BLaER1 treated with 17β-estradiol and CSF1 and Interleukin-3, amounts not matched to agents 10 nM and 100 nM (cell line): ENCODE data around the gene TAOK2.
A peak's percentile ranks its signal among the peaks of the same experiment; 100 is the strongest.
"Not testable (repeated sequence)": the region's sequence is repeated elsewhere in the genome, so short reads cannot be mapped to it uniquely, and the experiment has no call there.

Experiments
- H3K27ac ChIP-seq, 11 experiments: shearing (Covaris generic); formaldehyde crosslinking; 2 replicates each; pipeline ENCODE4 v1.8.1; 2022
- H3K27me3 ChIP-seq, 11 experiments: shearing (Covaris generic); formaldehyde crosslinking; 2 replicates each; pipeline ENCODE4 v1.8.1; 2022
- H3K36me3 ChIP-seq, 11 experiments: shearing (Covaris generic); formaldehyde crosslinking; 2 replicates each; pipeline ENCODE4 v1.8.1; 2022
- H3K4me1 ChIP-seq, 10 experiments: shearing (Covaris generic); formaldehyde crosslinking; 2 replicates each; pipeline ENCODE4 v1.8.1; 2022
- H3K4me2 ChIP-seq, 11 experiments: shearing (Covaris generic); formaldehyde crosslinking; 2 replicates each; pipeline ENCODE4 v1.8.1; 2022
- H3K4me3 ChIP-seq, 10 experiments: shearing (Covaris generic); formaldehyde crosslinking; 2 replicates each; pipeline ENCODE4 v1.8.1; 2022
- H3K9ac ChIP-seq, 11 experiments: shearing (Covaris generic); formaldehyde crosslinking; 2 replicates each; pipeline ENCODE4 v1.8.1; 2022
- H3K9me3 ChIP-seq, 11 experiments: shearing (Covaris generic); formaldehyde crosslinking; replicated peaks in 1 of 11; 2 replicates each; pipeline ENCODE4 v1.8.1; 2022
- H4K20me1 ChIP-seq, 11 experiments: shearing (Covaris generic); formaldehyde crosslinking; 2 replicates each; pipeline ENCODE4 v1.8.1; 2022
- Cebpa-rat ChIP-seq, 11 experiments: shearing (Covaris generic); IDR thresholded peaks; 2 replicates each; pipeline ENCODE4 v1.8.1; 2022

Gene TAOK2

DNA sequence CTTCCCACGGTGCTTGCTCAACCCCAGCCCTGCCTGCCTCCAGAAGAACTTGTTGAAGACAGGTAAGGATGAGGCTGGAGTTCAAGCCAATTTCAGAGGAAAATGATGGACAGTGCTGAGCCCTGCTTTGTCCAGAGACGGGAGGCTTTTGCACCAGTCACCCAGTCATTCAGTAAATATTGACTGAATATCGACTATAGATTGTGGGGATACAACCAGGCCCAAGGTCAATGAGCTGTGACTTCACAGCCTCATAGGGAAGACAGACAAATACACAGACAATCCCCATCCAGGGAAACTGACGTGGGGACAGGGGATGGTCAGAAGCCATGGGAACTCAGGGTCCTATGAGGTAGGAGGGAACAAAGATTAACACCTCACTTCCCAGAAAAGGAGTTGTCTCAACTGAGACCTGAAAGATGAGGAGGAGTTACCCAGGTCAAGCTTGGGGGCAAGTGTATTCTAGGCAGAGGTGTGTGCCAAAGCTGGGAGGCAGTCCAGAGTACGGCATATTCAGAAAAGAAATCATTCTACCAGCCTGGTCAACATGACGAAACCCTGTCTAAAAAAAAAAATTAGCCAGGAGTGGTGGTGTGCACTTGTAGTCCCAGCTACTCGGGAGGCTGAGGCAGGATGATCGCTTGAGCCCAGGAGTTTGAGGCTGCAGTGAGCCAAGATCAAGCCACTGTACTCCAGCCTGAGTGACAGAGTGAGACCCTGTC, 43.0 kb downstream of the TAOK2 start:
- Histone ChIP-seq H3K4me2 (no peak overlapping the region), H3K36me3 (no peaks in the 10 kb centered on the region), H3K9ac (no peak overlapping the region), H4K20me1 (no peaks in the 10 kb centered on the region), H3K27me3 (peaks cover 0 to 11% (median 4%) of the 10 kb centered on the region in 11 experiments; a peak in 13 of 22 replicates), H3K4me3 (no peak overlapping the region), H3K27ac (no peak overlapping the region), H3K4me1 (peaks cover 8 to 21% (median 14%) of the 10 kb centered on the region in 10 experiments), H3K9me3 (no peaks in the 10 kb centered on the region)
- TF ChIP-seq Cebpa-rat (IDR thresholded peaks at IDR 0.05), result no peak

DNA sequence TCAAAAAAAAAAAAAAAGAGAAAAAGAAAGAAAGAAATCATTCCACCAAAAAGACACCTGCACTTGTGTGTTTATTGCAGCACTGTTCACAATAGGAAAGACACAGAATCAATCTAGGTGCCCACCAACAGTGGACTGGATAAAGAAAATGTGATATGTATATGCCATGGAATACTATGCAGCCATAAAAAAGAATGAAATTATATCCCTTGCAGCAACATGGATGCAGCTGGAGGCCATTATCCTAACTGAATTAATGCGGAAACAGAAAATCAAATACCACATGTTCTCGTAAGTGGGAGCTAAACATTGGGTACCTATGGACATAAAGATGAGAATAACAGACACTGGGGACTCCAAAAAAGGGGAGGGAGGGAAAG, 43.6 kb downstream of the TAOK2 start:
- TF ChIP-seq Cebpa-rat (IDR thresholded peaks at IDR 0.05), result no peak
- Histone ChIP-seq H3K9me3 (no peaks in the 10 kb centered on the region), H3K36me3 (no peaks in the 10 kb centered on the region), H3K27ac (no peak overlapping the region), H3K27me3 (peaks cover 0 to 5% (median under 1%) of the 10 kb centered on the region in 11 experiments; a peak in 9 of 22 replicates), H3K4me3 (no peak overlapping the region), H4K20me1 (no peaks in the 10 kb centered on the region), H3K4me1 (peaks cover 9 to 18% (median 10%) of the 10 kb centered on the region in 10 experiments; a peak in 17 of 20 replicates), H3K9ac (no peak overlapping the region), H3K4me2 (no peak overlapping the region)

DNA sequence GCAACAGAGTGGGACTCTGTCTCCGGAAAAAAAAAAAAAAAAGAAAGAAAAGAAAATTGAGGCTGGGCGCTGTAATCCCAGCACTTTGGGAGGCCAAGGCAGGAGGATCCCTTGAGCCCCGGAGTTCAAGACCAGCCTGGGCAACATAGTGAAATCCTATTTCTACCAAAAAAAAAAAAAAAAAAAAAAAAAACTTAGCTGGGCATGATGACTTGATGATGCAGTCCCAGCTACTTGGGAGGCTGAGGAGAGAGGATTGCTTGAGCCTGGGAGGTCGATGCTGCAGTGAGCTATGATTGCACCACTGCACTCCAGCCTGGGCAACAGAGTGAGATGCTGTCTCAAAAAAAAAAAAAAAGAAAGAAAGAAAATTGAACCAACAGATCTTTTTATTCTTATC, 44.3 kb downstream of the TAOK2 start:
- H3K27ac ChIP-seq, H3K4me2 ChIP-seq, H3K4me3 ChIP-seq, H3K36me3 ChIP-seq, H3K9me3 ChIP-seq, H4K20me1 ChIP-seq, H3K9ac ChIP-seq, H3K27me3 ChIP-seq: not testable (repeated sequence)
- peaks cover 9 to 18% (median 10%) of the 10 kb centered on the region in 10 experiments; a peak in 17 of 20 replicates for H3K4me1 ChIP-seq

DNA sequence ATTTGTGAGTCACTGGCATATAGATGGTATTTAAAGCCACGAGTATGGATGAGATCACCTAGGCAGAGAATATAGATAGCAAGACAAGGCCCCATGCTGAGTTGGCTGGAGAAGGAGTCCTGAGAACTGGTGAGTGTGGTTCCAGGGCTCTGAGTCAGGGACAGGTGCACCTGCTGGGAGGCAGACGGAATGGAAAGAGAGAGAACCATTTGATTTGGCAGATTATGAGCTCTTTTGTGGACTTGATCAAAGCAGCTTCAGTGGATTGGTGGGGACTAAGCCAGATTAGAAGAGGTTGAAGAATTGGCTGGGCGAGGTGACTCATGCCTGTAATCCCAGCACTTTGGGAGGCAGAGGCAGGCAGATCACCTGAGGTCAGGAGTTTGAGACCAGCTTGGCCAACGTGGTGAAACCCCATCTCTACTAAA, 45.1 kb downstream of the TAOK2 start:
- Histone ChIP-seq H4K20me1 (no peaks in the 10 kb centered on the region), H3K9me3 (no peaks in the 10 kb centered on the region), H3K27me3 (peaks cover 0 to 3% (median 0%) of the 10 kb centered on the region in 11 experiments; a peak in 1 of 22 replicates), H3K27ac (no peak overlapping the region), H3K4me1 (peaks cover 9 to 18% (median 10%) of the 10 kb centered on the region in 10 experiments; a peak in 17 of 20 replicates), H3K4me3 (no peak overlapping the region), H3K9ac (no peak overlapping the region), H3K4me2 (no peak overlapping the region), H3K36me3 (no peaks in the 10 kb centered on the region)
- no peak for TF ChIP-seq Cebpa-rat (IDR thresholded peaks at IDR 0.05)

DNA sequence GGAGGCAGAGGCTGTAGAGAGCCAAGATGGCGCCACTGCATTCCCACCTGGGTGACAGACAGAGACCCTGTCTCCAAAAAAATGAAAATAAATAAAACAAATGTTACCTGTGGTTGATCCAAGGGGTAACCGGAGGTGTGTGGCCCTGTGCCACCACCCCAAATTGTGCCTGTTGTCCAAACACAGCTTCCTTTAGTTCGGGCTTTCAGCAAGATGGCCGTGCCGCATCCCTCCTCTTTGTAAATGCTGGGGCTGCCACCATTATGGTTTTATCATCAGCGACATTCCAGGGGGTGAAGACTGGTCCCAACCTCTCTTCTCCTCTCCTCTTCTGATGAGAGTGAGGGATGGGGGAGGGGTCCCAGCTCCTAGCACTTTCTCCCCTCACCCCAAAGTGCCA, 49.2 kb downstream of the TAOK2 start, which contains the start of gene C16orf92:
Gene C16orf92, plus strand, starts transcription at position 312 of the 400 bp plus-strand sequence. CDS start 143 bp downstream, outside the sequence.
- H3K9ac ChIP-seq, result no peak within 1 kb of the TSS
- H3K36me3 ChIP-seq, result no peaks in the 10 kb centered on the region
- H3K27me3 ChIP-seq, result peaks cover 0 to 32% (median 23%) of the 10 kb centered on the region in 11 experiments; a peak in 15 of 22 replicates
- no peaks in the 10 kb centered on the region for H3K9me3 ChIP-seq
- no peak within 1 kb of the TSS for H3K27ac ChIP-seq
- H4K20me1 ChIP-seq, result peaks cover 0 to 25% (median 0%) of the 10 kb centered on the region in 11 experiments; a peak in 5 of 22 replicates
- no peak within 1 kb of the TSS for H3K4me3 ChIP-seq
- peak within 1 kb of the TSS in 2 of 11 experiments; percentile 94 to 99; a peak in 3 of 22 replicates for H3K4me2 ChIP-seq
- H3K4me1 ChIP-seq, result peaks cover 9 to 18% (median 10%) of the 10 kb centered on the region in 10 experiments; a peak in 17 of 20 replicates
- TF ChIP-seq Cebpa-rat (IDR thresholded peaks at IDR 0.05), result no peak

DNA sequence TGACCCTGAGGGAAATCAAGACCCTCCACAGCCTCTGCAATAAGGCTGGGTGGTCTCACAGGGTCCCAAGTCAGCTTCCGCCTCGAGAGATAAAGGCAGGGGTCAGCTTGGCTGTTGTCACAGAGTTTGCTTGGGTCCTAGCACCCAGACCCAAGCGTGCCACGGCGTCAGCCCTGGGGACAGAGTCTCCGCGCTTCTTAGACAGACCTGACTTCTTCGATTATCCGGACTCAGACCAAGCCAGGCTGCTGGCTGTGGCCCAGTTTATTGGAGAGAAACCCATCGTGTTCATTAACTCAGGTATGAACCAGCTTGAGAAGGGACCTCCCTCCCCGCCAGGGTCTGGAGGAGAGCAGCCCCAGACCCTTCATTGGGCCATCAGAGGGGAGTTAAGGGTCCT, 49.9 kb downstream of the TAOK2 start:
- Histone ChIP-seq H3K36me3 (no peaks in the 10 kb centered on the region), H3K4me2 (no peak overlapping the region), H3K4me3 (no peak overlapping the region), H3K27ac (no peak overlapping the region), H3K9ac (no peak overlapping the region), H4K20me1 (peaks cover 0 to 32% (median 0%) of the 10 kb centered on the region in 11 experiments; a peak in 6 of 22 replicates), H3K27me3 (peaks cover 2 to 39% (median 30%) of the 10 kb centered on the region in 11 experiments; a peak in 19 of 22 replicates), H3K9me3 (no peaks in the 10 kb centered on the region), H3K4me1 (peaks cover 9 to 18% (median 10%) of the 10 kb centered on the region in 10 experiments; a peak in 17 of 20 replicates)
- no peak for TF ChIP-seq Cebpa-rat (IDR thresholded peaks at IDR 0.05)

DNA sequence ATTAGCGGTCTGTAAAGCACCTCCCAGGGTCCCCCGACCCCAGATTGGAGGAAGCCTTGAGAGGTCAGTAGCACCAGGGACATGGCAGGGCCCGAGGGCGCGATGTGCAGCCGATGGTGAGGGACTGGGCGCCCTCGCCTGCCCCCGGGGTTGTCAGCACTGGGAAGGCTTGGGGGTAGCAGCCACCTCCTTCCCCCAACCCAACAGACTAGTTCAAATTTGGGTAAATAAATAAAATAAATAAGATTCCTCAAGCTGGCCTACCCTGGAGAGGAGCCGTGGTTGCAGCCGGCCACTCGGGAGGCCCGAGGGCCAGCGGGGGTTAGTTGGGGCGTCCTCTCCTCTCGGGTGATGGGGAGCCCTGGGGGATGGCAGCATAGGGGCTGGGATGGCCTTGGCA, 50.8 kb downstream of the TAOK2 start:
- no peaks in the 10 kb centered on the region for H3K36me3 ChIP-seq
- H3K4me3 ChIP-seq, result no peak overlapping the region
- H3K4me2 ChIP-seq, result no peak overlapping the region
- no peak overlapping the region for H3K27ac ChIP-seq
- no peaks in the 10 kb centered on the region for H3K9me3 ChIP-seq
- H3K27me3 ChIP-seq, result peaks cover 11 to 47% (median 39%) of the 10 kb centered on the region in 11 experiments
- H3K9ac ChIP-seq, result no peak overlapping the region
- H4K20me1 ChIP-seq, result peaks cover 0 to 40% (median 2%) of the 10 kb centered on the region in 11 experiments; a peak in 8 of 22 replicates
- TF ChIP-seq Cebpa-rat (IDR thresholded peaks at IDR 0.05), result no peak
- peaks cover 9 to 18% (median 10%) of the 10 kb centered on the region in 10 experiments; a peak in 17 of 20 replicates for H3K4me1 ChIP-seq

DNA sequence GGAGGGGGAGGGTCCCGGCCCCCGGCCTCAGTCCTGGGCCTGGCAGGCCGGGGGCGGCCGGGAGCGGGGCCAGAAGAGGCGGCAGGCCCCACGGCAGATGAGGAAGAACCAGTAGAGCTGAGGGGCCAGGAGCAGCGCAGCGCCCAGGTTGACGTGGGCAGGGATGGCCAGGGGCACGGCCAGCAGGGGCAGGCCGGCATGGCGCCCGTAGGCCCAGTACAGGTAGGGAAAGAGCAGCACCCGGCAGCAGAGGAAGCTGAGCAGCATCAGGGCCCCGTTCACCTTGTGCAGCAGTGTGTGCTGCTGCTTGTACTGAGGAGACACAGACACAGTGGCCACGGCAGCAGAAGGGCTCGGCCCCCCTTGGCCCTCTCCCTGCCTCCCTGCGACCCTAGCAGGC, 51.5 kb downstream of the TAOK2 start:
- no peak overlapping the region for H3K9ac ChIP-seq
- no peak overlapping the region for H3K4me3 ChIP-seq
- H3K36me3 ChIP-seq, result no peaks in the 10 kb centered on the region
- peaks cover 18 to 54% (median 46%) of the 10 kb centered on the region in 11 experiments for H3K27me3 ChIP-seq
- no peak overlapping the region for H3K27ac ChIP-seq
- H3K4me2 ChIP-seq, result no peak overlapping the region
- H3K4me1 ChIP-seq, result peaks cover 9 to 18% (median 10%) of the 10 kb centered on the region in 10 experiments; a peak in 17 of 20 replicates
- TF ChIP-seq Cebpa-rat (IDR thresholded peaks at IDR 0.05), result no peak
- no peaks in the 10 kb centered on the region for H3K9me3 ChIP-seq
- peaks cover 0 to 47% (median 4%) of the 10 kb centered on the region in 11 experiments; a peak in 8 of 22 replicates for H4K20me1 ChIP-seq

DNA sequence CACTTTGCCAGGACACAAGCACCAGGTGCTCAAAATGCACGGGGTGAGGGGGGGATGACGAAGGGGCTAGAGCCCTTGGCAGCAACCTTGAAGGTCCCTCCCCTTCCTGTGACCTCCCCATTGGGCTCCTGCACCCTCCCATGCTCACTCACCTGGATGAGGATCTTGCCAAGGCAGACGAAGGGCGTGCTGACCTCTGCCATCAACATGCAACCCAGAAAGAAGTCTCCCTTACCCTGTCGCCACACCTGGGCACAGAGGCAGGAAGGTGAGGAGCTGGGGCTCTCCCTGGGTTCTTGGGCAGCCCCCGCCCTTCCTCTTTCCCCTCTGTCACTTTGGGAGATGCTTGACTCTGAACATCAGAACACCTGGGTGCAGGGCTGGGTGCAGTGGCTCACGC, 51.9 kb downstream of the TAOK2 start:
- H3K4me3 ChIP-seq, result no peak overlapping the region
- H3K36me3 ChIP-seq, result no peaks in the 10 kb centered on the region
- H3K9ac ChIP-seq, result no peak overlapping the region
- H3K9me3 ChIP-seq, result no peaks in the 10 kb centered on the region
- H3K4me1 ChIP-seq, result peaks cover 8 to 14% (median 10%) of the 10 kb centered on the region in 10 experiments; a peak in 17 of 20 replicates
- no peak overlapping the region for H3K4me2 ChIP-seq
- peaks cover 22 to 59% (median 50%) of the 10 kb centered on the region in 11 experiments for H3K27me3 ChIP-seq
- no peak for TF ChIP-seq Cebpa-rat (IDR thresholded peaks at IDR 0.05)
- peaks cover 0 to 50% (median 4%) of the 10 kb centered on the region in 11 experiments; a peak in 8 of 22 replicates for H4K20me1 ChIP-seq
- H3K27ac ChIP-seq, result no peak overlapping the region
